T-helper 17 cell (primary cell): ENCODE data around the gene PACRG. TPM values are rescaled to one million over a fixed set of nuclear protein-coding genes. Genes with fewer than 3 reads are reported as not detected.

Experiments used
- ATAC-seq: fragments of 150-1000 bp; cut with Tn5 transposase; 2 replicates; pipeline ENCODE4 v1.10.0; 2021; ENCODE audit warnings: mild to moderate bottlenecking, moderate library complexity
- DNase-seq, 3 donors: peaks; one replicate each; pipeline versions ENCODE4 v3.0.0 to v3.0.0-alpha.2; 2020 to 2021
- H3K9me3 ChIP-seq: one replicate; pipeline ENCODE4 v1.7.0; 2013; ENCODE audit warnings: low read length, mild to moderate bottlenecking; ENCODE audit not compliant: control insufficient read depth, poor library complexity, severe bottlenecking
- H3K27ac Mint-ChIP-seq: one replicate; pipeline ENCODE4 v1.8.0; 2022; ENCODE audit warnings: mild to moderate bottlenecking, moderate library complexity, mixed read lengths
- H3K27me3 Mint-ChIP-seq: one replicate; pipeline ENCODE4 v1.8.0; 2022; ENCODE audit warnings: mixed read lengths
- H3K36me3 Mint-ChIP-seq: one replicate; pipeline ENCODE4 v1.8.0; 2022; ENCODE audit warnings: low read depth, mixed read lengths
- H3K4me1 Mint-ChIP-seq: one replicate; pipeline ENCODE4 v1.8.0; 2022; ENCODE audit warnings: mild to moderate bottlenecking, mixed read lengths
- H3K4me3 Mint-ChIP-seq: one replicate; pipeline ENCODE4 v1.8.0; 2022; ENCODE audit warnings: mild to moderate bottlenecking, moderate library complexity, mixed read lengths
- total RNA-seq, 4 donors: library from RNA in 2 of 4; stranded (reverse) in 2 of 4; gene quantifications; one replicate each; pipeline ENCODE4 v1.2.3 and lab custom pipeline; 2022 to 2026

PACRG gene
- total RNA-seq, 2 donors from 2014 or later: 1.6 to 2.0 TPM

- no peaks in the 10 kb centered on the region for H3K36me3 Mint-ChIP-seq
- peaks cover 3% of the 10 kb centered on the region for H3K4me1 Mint-ChIP-seq
- no peaks in the 10 kb centered on the region for H3K9me3 ChIP-seq
- H3K4me3 Mint-ChIP-seq: no peak overlapping the region
- no peak for DNase-seq
- no peak for ATAC-seq
- H3K27ac Mint-ChIP-seq: no peak overlapping the region
- no peaks in the 10 kb centered on the region for H3K27me3 Mint-ChIP-seq
These were observed 29.3 kb upstream of the PACRG start for GRCh38 chr6:162698440-162698839.

- no peaks in the 10 kb centered on the region for H3K9me3 ChIP-seq
- H3K4me1 Mint-ChIP-seq: peaks cover 3% of the 10 kb centered on the region
- no peaks in the 10 kb centered on the region for H3K27me3 Mint-ChIP-seq
- no peaks in the 10 kb centered on the region for H3K36me3 Mint-ChIP-seq
- no peak overlapping the region for H3K27ac Mint-ChIP-seq
- ATAC-seq: no peak
- DNase-seq: no peak
- H3K4me3 Mint-ChIP-seq: no peak overlapping the region
These were observed 27.8 kb upstream of the PACRG start for GRCh38 chr6:162699961-162700360.

GRCh38 chr6:162700966-162701365, 26.8 kb upstream of the PACRG start:
- no peak for ATAC-seq
- H3K9me3 ChIP-seq: no peaks in the 10 kb centered on the region
- Mint-ChIP-seq H3K36me3 (no peaks in the 10 kb centered on the region), H3K27ac (no peak overlapping the region), H3K4me1 (peaks cover 3% of the 10 kb centered on the region), H3K4me3 (no peak overlapping the region), H3K27me3 (no peaks in the 10 kb centered on the region)
- no peak for DNase-seq

- no peaks in the 10 kb centered on the region for H3K9me3 ChIP-seq
- Mint-ChIP-seq H3K36me3 (no peaks in the 10 kb centered on the region), H3K4me1 (peaks cover 3% of the 10 kb centered on the region), H3K27ac (no peak overlapping the region), H3K4me3 (no peak overlapping the region), H3K27me3 (no peaks in the 10 kb centered on the region)
- ATAC-seq (no peak), DNase-seq (no peak)
These were observed 26.2 kb upstream of the PACRG start for GRCh38 chr6:162701551-162701950.

GRCh38 chr6:162702446-162702845, 25.3 kb upstream of the PACRG start:
- Mint-ChIP-seq H3K4me3 (no peak overlapping the region), H3K27ac (no peak overlapping the region), H3K36me3 (no peaks in the 10 kb centered on the region), H3K4me1 (peaks cover 3% of the 10 kb centered on the region), H3K27me3 (no peaks in the 10 kb centered on the region)
- ATAC-seq (no peak), DNase-seq (no peak)
- H3K9me3 ChIP-seq: no peaks in the 10 kb centered on the region

GRCh38 chr6:162704001-162704400, 23.8 kb upstream of the PACRG start:
- no peak overlapping the region for H3K27ac Mint-ChIP-seq
- ATAC-seq: no peak
- H3K27me3 Mint-ChIP-seq: no peaks in the 10 kb centered on the region

GRCh38 chr6:162705736-162706135, 22.0 kb upstream of the PACRG start:
- H3K36me3 Mint-ChIP-seq: no peaks in the 10 kb centered on the region
- H3K4me1 Mint-ChIP-seq: no peaks in the 10 kb centered on the region
- no peak overlapping the region for H3K4me3 Mint-ChIP-seq
- ATAC-seq (no peak), DNase-seq (no peak)
- H3K9me3 ChIP-seq: no peaks in the 10 kb centered on the region
- no peaks in the 10 kb centered on the region for H3K27me3 Mint-ChIP-seq
- no peak overlapping the region for H3K27ac Mint-ChIP-seq

More at GRCh38 chr6:162704001-162704400, 23.8 kb upstream of the PACRG start:
- no peak overlapping the region for H3K4me3 Mint-ChIP-seq
- no peaks in the 10 kb centered on the region for H3K9me3 ChIP-seq
- H3K4me1 Mint-ChIP-seq: no peaks in the 10 kb centered on the region
- H3K36me3 Mint-ChIP-seq: no peaks in the 10 kb centered on the region
- no peak for DNase-seq

GRCh38 chr6:162706232-162706631, 21.5 kb upstream of the PACRG start:
- H3K9me3 ChIP-seq: no peaks in the 10 kb centered on the region
- H3K36me3 Mint-ChIP-seq: no peaks in the 10 kb centered on the region
- no peak overlapping the region for H3K27ac Mint-ChIP-seq
- DNase-seq: no peak
- H3K4me3 Mint-ChIP-seq: no peak overlapping the region
- no peak for ATAC-seq
- no peaks in the 10 kb centered on the region for H3K27me3 Mint-ChIP-seq
- H3K4me1 Mint-ChIP-seq: no peaks in the 10 kb centered on the region

GRCh38 chr6:162708971-162709370, 18.8 kb upstream of the PACRG start:
- no peak for ATAC-seq
- Mint-ChIP-seq H3K36me3 (peaks cover 4% of the 10 kb centered on the region), H3K4me1 (no peaks in the 10 kb centered on the region), H3K4me3 (no peak overlapping the region), H3K27me3 (no peaks in the 10 kb centered on the region), H3K27ac (no peak overlapping the region)
- H3K9me3 ChIP-seq: no peaks in the 10 kb centered on the region
- no peak for DNase-seq

- Mint-ChIP-seq H3K36me3 (peaks cover 4% of the 10 kb centered on the region), H3K4me1 (no peaks in the 10 kb centered on the region), H3K27ac (no peak overlapping the region), H3K4me3 (no peak overlapping the region), H3K27me3 (no peaks in the 10 kb centered on the region)
- H3K9me3 ChIP-seq: no peaks in the 10 kb centered on the region
- DNase-seq (no peak), ATAC-seq (no peak)
These were observed 18.3 kb upstream of the PACRG start for GRCh38 chr6:162709431-162709830.

GRCh38 chr6:162710419-162710818, 17.4 kb upstream of the PACRG start:
- H3K9me3 ChIP-seq: no peaks in the 10 kb centered on the region
- no peak overlapping the region for H3K27ac Mint-ChIP-seq

GRCh38 chr6:162710936-162711335, 16.8 kb upstream of the PACRG start:
- no peak overlapping the region for H3K4me3 Mint-ChIP-seq
- H3K27me3 Mint-ChIP-seq: no peaks in the 10 kb centered on the region
- DNase-seq: no peak
- no peak for ATAC-seq
- H3K4me1 Mint-ChIP-seq: no peaks in the 10 kb centered on the region
- H3K9me3 ChIP-seq: no peaks in the 10 kb centered on the region
- H3K36me3 Mint-ChIP-seq: peaks cover 4% of the 10 kb centered on the region
- no peak overlapping the region for H3K27ac Mint-ChIP-seq

More at GRCh38 chr6:162710419-162710818, 17.4 kb upstream of the PACRG start:
- Mint-ChIP-seq H3K4me1 (no peaks in the 10 kb centered on the region), H3K27me3 (no peaks in the 10 kb centered on the region), H3K4me3 (no peak overlapping the region), H3K36me3 (peaks cover 4% of the 10 kb centered on the region)
- ATAC-seq: no peak
- no peak for DNase-seq

- Mint-ChIP-seq H3K4me3 (no peak overlapping the region), H3K27me3 (no peaks in the 10 kb centered on the region), H3K4me1 (no peaks in the 10 kb centered on the region), H3K27ac (no peak overlapping the region), H3K36me3 (peaks cover 4% of the 10 kb centered on the region)
- no peaks in the 10 kb centered on the region for H3K9me3 ChIP-seq
- no peak for ATAC-seq
- no peak for DNase-seq
These were observed 16.4 kb upstream of the PACRG start for GRCh38 chr6:162711376-162711775.

GRCh38 chr6:162712694-162713093, 15.1 kb upstream of the PACRG start:
- no peaks in the 10 kb centered on the region for H3K9me3 ChIP-seq
- no peaks in the 10 kb centered on the region for H3K27me3 Mint-ChIP-seq
- no peak for ATAC-seq
- no peak overlapping the region for H3K27ac Mint-ChIP-seq
- H3K36me3 Mint-ChIP-seq: peaks cover 4% of the 10 kb centered on the region
- no peak for DNase-seq
- H3K4me3 Mint-ChIP-seq: no peak overlapping the region
- no peaks in the 10 kb centered on the region for H3K4me1 Mint-ChIP-seq
